Erythroblast (primary cell): ENCODE data around the gene UGT2A3.

ENCODE experiments used
- GATA1 ChIP-seq: IDR thresholded peaks from 2 replicates; pipeline ENCODE4 v1.6.1; 2011; ENCODE audit warnings: low read depth, mild to moderate bottlenecking, control low read depth, low read length, moderate library complexity
- POLR2A ChIP-seq: IDR thresholded peaks from 2 replicates; pipeline ENCODE4 v1.6.1; 2011; ENCODE audit warnings: mild to moderate bottlenecking, low read length

- no peak for TF ChIP-seq POLR2A
- no peak for TF ChIP-seq GATA1
Measured at GRCh38 chr4:68905939-68906779, 45.4 kb downstream of the UGT2A3 start.
